ENCODE data around the gene PAN3.

DNA sequence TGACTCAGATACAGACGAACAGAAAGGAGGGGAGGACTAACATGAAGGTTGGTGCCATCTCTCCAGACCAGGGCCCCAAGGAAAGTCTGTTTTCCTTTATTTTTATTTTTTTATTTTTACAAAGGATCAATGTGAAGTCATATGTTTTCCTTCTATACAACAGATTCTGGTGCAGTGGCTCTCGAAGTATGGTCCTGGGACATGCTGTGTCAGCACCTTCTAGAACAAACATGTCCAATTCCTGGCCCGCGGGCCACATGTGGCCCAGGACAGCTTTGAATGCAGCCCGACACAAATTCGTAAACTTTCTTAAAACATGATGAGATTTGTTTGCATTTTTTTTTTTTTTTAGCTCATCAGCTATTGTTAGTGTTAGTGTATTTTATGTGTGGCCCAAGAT is 181.9 kb downstream of the PAN3 start:
- TF ChIP-seq, protein P1, sequence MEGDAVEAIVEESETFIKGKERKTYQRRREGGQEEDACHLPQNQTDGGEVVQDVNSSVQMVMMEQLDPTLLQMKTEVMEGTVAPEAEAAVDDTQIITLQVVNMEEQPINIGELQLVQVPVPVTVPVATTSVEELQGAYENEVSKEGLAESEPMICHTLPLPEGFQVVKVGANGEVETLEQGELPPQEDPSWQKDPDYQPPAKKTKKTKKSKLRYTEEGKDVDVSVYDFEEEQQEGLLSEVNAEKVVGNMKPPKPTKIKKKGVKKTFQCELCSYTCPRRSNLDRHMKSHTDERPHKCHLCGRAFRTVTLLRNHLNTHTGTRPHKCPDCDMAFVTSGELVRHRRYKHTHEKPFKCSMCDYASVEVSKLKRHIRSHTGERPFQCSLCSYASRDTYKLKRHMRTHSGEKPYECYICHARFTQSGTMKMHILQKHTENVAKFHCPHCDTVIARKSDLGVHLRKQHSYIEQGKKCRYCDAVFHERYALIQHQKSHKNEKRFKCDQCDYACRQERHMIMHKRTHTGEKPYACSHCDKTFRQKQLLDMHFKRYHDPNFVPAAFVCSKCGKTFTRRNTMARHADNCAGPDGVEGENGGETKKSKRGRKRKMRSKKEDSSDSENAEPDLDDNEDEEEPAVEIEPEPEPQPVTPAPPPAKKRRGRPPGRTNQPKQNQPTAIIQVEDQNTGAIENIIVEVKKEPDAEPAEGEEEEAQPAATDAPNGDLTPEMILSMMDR (IDR thresholded peaks at IDR 0.05; ENCODE audit: control extremely low read depth in 1 of 3, insufficient read depth in 1 of 3, low read depth in 1 of 3, low read length in 3 of 3), result no peak
- no peak for TF ChIP-seq KDM5A (IDR thresholded peaks at IDR 0.05; ENCODE audit: low read length)
- no peak for TF ChIP-seq SRF (IDR thresholded peaks at IDR 0.05; ENCODE audit: low read depth, low read length)
- TF ChIP-seq HDAC2 (IDR thresholded peaks at IDR 0.05; ENCODE audit: borderline replicate concordance in 1 of 2, low read depth in 2 of 2, low read length in 2 of 2), result no peak
- no peak for TF ChIP-seq POLR2A (IDR thresholded peaks at IDR 0.05; ENCODE audit: control extremely low read depth in 1 of 2, low read depth in 2 of 2, low read length in 2 of 2)
- TF ChIP-seq EZH2 (IDR thresholded peaks at IDR 0.05; ENCODE audit: low read depth, low read length, severe bottlenecking), result no peak
